Measurements from ENCODE around the gene CROCC2. TPM values are rescaled to one million over a fixed set of nuclear protein-coding genes. Genes with fewer than 3 reads are reported as not detected.

The CROCC2 gene
- total and polyA plus RNA-seq, 4 donors, result 1.3 to 17.4 (median 4.4) TPM

DNA sequence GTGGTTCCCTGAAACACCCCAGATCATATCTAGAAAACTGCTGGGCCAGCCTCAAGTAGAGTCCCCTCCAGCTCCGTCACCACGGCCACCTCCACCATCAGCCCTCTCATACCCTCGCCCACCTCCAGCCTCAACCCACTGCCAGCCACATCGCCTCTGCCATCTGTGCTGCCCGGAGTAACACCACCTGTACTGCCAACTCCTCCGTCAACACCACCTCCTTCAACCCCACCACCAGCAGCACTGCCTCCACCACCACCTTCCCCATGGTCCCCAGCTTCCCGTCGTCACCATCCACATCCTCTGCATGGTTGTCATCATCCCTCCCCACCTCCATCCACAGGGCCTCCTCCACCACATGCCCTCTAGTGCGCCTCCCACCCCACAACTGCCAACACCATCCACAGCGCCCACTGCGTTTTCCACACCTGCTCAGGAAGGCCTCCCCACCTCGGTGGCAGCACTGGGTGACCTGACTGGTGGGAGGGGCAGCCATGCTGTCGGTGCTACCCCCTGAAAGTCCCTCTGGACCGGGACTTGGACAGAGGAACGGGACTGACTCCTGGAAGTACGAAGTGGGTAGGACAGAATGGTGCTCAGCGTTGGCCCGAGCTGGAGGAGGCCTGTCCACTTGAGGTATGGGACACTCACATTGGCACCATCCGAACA, 93.9 kb downstream of the CROCC2 start:
- 72 to 74% methylated on average over 19 of the region's 19 CpGs for WGBS, 2 donors
- Histone ChIP-seq H3K4me3 (peak overlapping the region; percentile 59), H3K9ac (ENCODE audit: insufficient read depth in 1 of 2, low read length in 2 of 2) (no peak overlapping the region), H3K4me1 (ENCODE audit: control insufficient read depth in 5 of 5, insufficient read depth in 5 of 5, low read length in 5 of 5) (peaks cover 0 to 57% (median 44%) of the 10 kb centered on the region in 5 donors), H3K27ac (ENCODE audit: low read depth in 1 of 2, low read length in 1 of 2) (peak overlapping the region in 1 of 2 donors; percentile 75), H3K36me3 (ENCODE audit: control insufficient read depth in 4 of 4, insufficient read depth in 4 of 4, low read length in 4 of 4) (peaks cover 0 to 40% (median 17%) of the 10 kb centered on the region in 4 donors), H3K9me3 (ENCODE audit: control insufficient read depth in 4 of 4, insufficient read depth in 3 of 4, low read length in 3 of 4) (peaks cover 2 to 12% (median 10%) of the 10 kb centered on the region in 4 donors), H3K27me3 (ENCODE audit: control insufficient read depth in 3 of 3, insufficient read depth in 3 of 3, low read length in 2 of 3) (no peaks in the 10 kb centered on the region)
- DNase-seq (peak in 1 of 3 donors; percentile 11), ATAC-seq (ENCODE audit: insufficient read depth, low FRiP score) (no peak)
- TF ChIP-seq, protein P1, sequence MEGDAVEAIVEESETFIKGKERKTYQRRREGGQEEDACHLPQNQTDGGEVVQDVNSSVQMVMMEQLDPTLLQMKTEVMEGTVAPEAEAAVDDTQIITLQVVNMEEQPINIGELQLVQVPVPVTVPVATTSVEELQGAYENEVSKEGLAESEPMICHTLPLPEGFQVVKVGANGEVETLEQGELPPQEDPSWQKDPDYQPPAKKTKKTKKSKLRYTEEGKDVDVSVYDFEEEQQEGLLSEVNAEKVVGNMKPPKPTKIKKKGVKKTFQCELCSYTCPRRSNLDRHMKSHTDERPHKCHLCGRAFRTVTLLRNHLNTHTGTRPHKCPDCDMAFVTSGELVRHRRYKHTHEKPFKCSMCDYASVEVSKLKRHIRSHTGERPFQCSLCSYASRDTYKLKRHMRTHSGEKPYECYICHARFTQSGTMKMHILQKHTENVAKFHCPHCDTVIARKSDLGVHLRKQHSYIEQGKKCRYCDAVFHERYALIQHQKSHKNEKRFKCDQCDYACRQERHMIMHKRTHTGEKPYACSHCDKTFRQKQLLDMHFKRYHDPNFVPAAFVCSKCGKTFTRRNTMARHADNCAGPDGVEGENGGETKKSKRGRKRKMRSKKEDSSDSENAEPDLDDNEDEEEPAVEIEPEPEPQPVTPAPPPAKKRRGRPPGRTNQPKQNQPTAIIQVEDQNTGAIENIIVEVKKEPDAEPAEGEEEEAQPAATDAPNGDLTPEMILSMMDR (IDR thresholded peaks at IDR 0.05; ENCODE audit: control extremely low read depth, extremely low read depth), result no peak

DNA sequence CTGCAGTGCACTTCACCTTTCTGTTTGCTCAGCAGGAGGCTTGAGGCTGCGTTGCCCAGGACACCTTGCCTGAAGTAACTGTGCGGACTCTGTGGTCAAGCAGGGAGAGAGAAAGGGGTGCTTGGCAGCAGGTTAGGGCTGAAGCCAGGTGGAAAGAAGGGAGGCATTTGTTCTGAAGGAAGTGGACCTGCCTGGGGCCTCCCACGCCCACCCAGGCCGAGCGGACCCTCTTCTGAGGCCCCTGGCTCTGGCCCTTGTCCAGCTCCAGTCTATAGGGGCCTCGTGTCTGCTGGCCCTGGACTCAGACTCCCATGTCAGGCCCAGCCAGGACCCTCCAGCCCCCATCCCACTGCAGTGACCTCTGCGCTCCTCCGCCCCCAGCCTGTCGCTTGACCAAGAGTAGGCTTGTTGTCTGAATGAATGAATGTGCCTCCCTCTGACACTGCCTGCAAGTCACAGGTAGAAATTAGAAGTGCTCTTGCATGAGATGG, 94.7 kb downstream of the CROCC2 start:
- DNase-seq, result peak in 1 of 3 donors; percentile 13
- Histone ChIP-seq H3K27me3 (ENCODE audit: control insufficient read depth in 3 of 3, insufficient read depth in 3 of 3, low read length in 2 of 3) (no peaks in the 10 kb centered on the region), H3K4me3 (no peak overlapping the region), H3K4me1 (ENCODE audit: control insufficient read depth in 5 of 5, insufficient read depth in 5 of 5, low read length in 5 of 5) (peaks cover 0 to 49% (median 40%) of the 10 kb centered on the region in 5 donors), H3K36me3 (ENCODE audit: control insufficient read depth in 4 of 4, insufficient read depth in 4 of 4, low read length in 4 of 4) (peaks cover 0 to 40% (median 18%) of the 10 kb centered on the region in 4 donors), H3K9ac (ENCODE audit: insufficient read depth in 1 of 2, low read length in 2 of 2) (peak overlapping the region in 1 of 2 donors; percentile 3), H3K9me3 (ENCODE audit: control insufficient read depth in 4 of 4, insufficient read depth in 3 of 4, low read length in 3 of 4) (peaks cover 2 to 21% (median 10%) of the 10 kb centered on the region in 4 donors), H3K27ac (ENCODE audit: low read depth in 1 of 2, low read length in 1 of 2) (peak overlapping the region in 1 of 2 donors; percentile 72)
- 74 to 91% methylated on average over 9 of the region's 9 CpGs for WGBS, 2 donors
- TF ChIP-seq, protein P1 (IDR thresholded peaks at IDR 0.05; ENCODE audit: control extremely low read depth, extremely low read depth), result no peak
- no peak for ATAC-seq (ENCODE audit: insufficient read depth, low FRiP score)

DNA sequence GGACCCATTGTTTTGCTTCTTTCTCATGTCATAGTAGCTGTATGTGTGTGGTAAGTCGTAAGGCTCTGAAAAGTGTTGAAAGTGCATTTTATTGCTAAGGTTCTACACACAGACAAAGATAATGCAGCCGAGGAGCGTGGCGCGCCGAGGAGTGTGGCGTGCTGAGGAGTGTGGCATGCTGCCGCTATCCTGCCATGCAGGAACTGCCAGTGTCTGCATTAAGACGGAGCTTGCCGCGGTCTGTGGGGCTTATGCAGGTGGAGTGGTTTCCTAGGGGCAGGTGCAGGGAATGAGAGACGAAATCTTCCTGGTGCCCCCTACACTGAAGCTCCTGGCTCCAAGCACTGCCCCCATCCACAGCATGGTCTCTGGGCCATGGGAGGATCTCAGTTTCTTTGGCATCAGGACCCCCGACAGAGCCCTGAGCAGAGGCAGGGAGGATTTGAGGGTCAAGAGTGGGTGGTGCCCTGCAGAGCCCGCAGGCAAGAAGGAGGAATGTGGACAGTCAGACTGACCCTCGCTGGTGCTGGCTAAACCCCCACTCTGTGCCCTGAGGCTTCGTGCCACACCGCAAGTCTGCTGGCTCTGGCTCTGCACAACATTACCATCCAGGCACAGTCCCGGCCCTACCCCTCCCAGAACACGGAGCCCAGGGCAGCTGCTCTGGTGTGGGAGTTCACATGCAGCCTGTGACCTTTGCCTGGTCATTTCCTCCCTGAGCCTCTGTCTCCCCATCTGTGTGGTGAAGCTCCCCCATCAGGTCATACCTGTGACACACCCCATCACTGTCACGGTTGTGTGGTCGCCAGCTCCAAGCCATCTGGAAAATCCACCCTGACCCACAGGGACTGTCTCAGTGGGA, 95.5 kb downstream of the CROCC2 start:
- peak overlapping the region in 1 of 2 donors; percentile 3 for H3K9ac ChIP-seq (ENCODE audit: insufficient read depth in 1 of 2, low read length in 2 of 2)
- 85 to 92% methylated on average over 21 of the region's 21 CpGs for WGBS, 2 donors
- peaks cover 0 to 41% (median 34%) of the 10 kb centered on the region in 5 donors for H3K4me1 ChIP-seq (ENCODE audit: control insufficient read depth in 5 of 5, insufficient read depth in 5 of 5, low read length in 5 of 5)
- H3K9me3 ChIP-seq (ENCODE audit: control insufficient read depth in 4 of 4, insufficient read depth in 3 of 4, low read length in 3 of 4), result peaks cover 2 to 23% (median 10%) of the 10 kb centered on the region in 4 donors
- TF ChIP-seq, protein P1 (IDR thresholded peaks at IDR 0.05; ENCODE audit: control extremely low read depth, extremely low read depth), result no peak
- H3K4me3 ChIP-seq, result no peak overlapping the region
- H3K27me3 ChIP-seq (ENCODE audit: control insufficient read depth in 3 of 3, insufficient read depth in 3 of 3, low read length in 2 of 3), result no peaks in the 10 kb centered on the region
- peaks cover 0 to 40% (median 18%) of the 10 kb centered on the region in 4 donors for H3K36me3 ChIP-seq (ENCODE audit: control insufficient read depth in 4 of 4, insufficient read depth in 4 of 4, low read length in 4 of 4)
- H3K27ac ChIP-seq (ENCODE audit: low read depth in 1 of 2, low read length in 1 of 2), result peak overlapping the region in 1 of 2 donors; percentile 72
- ATAC-seq (ENCODE audit: insufficient read depth, low FRiP score), result no peak
- DNase-seq, result peak in 1 of 3 donors; percentile 10

All from lung (tissue), 12 donors.